Globus pallidus (tissue), 1 donor: Measurements from ENCODE around the gene EBPL.
"Not testable (repeated sequence)": the region's sequence is repeated elsewhere in the genome, so short reads cannot be mapped to it uniquely, and the experiment has no call there.

Experiments
- DNase-seq: peaks from one replicate; pipeline ENCODE4 v3.0.0-alpha.2; 2015; ENCODE audit warnings: low spot score

Gene EBPL

GRCh38 chr13:49690995-49691784 lies at the start of gene EBPL:
Gene EBPL, minus strand, starts transcription at chr13:49691486. Its CDS starts 62 bp downstream, at chr13:49691424.
- peak; percentile 82 for DNase-seq

DNA sequence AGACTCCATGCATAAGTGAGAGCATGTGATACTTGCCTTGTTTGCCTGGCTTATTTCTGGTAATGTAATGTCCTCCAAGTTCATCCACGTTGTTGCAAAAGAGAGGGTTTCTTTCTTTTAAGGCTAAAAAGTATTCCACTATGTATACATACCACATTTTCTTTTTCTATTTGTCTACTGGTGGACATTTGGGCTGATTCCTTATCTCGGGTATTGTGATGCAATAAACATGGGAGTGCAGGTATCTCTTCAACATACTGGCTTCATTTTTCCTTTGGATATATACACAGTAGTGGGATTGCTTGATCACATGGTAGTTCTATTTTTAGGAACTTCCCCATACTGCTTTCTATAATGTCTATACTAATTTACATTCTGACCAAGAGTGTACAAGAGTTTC lies 49.6 kb upstream of the EBPL start:
- DNase-seq = no peak

GRCh38 chr13:49739498-49740187 lies 48.4 kb upstream of the EBPL start:
- DNase-seq = no peak

DNA sequence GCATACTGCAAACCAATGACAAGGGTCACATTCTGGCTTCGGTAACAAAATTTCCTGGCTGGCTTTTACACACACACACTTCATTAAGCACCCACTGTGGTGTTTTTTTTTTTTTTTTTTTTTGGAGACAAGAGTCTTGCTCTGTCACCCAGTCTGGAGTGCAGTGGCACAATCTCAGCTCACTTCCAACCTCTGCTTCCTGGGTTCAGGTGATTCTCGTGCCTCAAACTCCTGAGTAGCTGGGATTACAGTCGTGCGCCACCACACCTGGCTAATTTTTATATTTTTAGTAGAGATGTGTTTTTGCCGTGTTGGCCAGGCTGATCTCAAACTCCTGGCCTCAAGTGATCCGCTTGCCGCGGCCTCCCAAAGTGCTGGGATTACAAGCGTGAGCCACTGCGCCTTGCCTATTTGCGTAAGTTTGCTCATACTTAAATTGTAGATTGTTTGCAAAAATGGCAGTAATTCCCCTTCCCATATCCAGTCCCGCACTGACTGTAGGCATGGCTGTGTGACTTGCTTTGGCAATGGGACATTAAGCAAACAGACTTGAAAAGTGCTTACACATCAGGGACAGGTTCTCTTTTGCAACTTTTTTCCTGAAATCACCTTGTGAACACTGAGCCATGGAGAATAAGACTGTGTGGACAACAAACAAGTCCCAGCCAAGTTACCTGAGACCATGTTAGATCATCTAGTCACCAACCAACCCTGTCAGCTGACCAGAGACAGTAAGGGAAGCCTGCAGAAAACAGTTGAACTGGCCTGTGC lies 42.1 kb upstream of the EBPL start:
- peak; percentile 1 for DNase-seq

GRCh38 chr13:49731766-49732165 lies 40.5 kb upstream of the EBPL start:
- DNase-seq = no peak

GRCh38 chr13:49716615-49717014 lies 25.3 kb upstream of the EBPL start:
- DNase-seq = no peak

DNA sequence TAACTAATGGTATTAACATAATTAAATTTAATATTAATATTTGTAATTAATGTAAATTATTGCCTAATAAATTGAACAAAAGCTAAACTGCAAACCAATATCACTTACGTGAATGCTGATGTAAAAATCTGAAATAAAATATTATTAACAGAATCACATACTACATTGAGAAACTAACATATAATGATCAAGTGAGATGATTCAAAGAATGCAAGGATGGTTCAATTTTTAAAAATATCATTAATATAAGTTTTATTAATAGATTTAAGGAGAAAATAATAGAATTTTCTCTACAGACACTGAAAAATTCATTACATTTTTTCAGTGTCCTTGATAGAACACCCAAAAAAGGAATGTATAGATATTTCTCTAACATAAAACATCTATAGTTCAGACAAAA lies 23.5 kb upstream of the EBPL start:
- no peak for DNase-seq

- no peak for DNase-seq
Observed at GRCh38 chr13:49711218-49711863, 20.1 kb upstream of the EBPL start.

DNA sequence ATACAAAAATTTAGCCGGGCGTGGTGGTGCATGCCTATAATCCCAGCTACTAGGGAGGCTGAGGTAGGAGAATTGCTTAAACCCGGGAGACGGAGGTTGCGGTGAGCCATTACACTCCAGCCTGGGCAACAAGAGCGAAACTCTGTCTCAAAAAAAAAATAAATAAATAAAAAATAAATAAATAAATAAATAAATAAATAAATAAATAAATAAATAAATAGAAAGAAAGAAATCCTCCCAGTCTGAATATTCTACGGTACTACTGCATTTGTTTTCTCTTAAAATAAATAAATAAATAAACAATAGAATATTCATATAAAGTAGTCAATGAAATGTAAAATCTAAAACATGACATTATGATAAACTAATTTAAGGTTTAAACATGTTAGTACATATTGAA lies 13.0 kb upstream of the EBPL start:
- DNase-seq = not testable (repeated sequence)

DNA sequence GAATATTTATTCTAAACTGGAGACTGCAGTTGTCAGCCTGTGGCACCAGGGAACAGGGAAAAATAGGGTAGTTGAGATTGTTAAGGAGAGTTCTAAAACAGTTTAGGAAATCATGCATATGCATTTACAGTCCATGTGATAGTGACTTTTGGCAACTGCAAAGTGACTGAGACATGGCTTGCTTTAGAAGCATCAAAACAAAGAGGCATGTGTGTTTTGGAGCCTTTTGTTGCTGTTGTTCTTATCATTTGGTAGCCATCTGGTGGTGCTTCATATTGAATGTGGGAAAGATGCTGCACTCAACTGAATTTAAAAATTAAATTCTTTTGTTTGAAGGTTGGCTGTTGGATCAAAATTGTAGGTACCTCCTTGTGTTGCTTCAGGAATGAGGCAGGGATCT lies 10.2 kb upstream of the EBPL start:
- peak; percentile 59 for DNase-seq

DNA sequence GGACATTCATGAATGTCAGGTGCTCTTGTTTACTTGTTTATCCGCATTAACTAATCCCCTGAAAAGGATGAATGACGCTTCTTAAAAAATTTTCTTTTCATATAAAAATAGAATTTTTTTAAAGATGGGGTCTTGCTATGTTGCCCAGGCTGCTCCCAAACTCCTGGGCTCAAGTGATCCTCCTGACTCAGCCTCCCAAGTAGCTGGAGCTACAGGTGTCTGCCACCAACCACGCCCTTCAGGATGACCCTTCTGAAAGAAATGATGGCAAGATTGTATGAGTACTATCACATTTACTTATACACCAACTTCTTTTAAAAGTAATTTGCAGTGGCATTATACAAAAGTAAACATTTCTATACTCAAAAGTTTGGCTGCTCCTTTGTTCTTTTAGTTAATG lies 6.2 kb upstream of the EBPL start:
- DNase-seq = no peak

GRCh38 chr13:49694446-49694845 lies 3.2 kb upstream of the EBPL start:
- no peak for DNase-seq

DNA sequence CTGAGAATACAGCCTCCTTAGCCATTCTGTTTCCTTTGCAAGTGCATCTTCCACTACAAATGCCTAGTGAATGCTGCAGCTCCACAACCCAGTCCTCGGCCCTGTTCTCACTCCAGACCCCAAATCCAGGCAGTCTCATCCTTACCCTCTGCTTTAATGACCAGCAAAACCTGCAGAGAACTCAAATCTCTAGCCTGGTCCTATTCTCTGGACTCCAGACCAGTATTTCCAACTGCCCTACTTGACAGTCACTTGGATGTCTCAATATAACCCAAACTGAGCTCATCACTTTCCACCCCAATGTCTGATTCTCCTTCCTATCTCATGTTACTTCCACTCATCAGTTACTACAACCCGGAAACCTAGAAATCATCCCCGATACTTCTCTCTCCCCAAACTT lies 2.6 kb upstream of the EBPL start:
- DNase-seq = no peak

DNA sequence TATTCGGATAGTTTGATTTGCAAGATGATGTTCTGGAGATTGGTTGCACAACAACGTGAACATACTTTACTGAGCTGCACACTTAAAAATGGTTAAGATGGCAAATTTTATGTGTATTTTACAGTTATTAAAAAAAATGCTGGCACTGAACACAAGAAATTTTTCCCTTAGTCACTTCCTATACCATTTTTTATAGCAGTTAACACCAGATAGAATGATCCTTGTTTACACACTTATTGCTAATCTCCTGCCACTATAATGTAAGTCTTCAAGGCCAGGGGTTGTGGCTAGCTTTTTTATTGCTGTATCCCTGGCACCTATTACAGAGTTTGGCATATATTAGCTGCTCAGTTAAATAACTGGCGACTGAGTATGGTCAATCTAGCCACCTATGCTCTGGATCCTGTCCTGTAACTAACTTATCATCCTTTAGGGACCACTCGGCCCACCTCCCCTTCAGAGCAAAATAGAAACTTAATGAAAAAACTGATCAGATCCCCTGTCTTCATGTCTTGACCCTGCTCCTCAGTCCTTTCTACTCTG lies 2.0 kb upstream of the EBPL start:
- DNase-seq = no peak

- DNase-seq = no peak
Observed at GRCh38 chr13:49690133-49690994, 922 bp downstream of the EBPL start.

DNA sequence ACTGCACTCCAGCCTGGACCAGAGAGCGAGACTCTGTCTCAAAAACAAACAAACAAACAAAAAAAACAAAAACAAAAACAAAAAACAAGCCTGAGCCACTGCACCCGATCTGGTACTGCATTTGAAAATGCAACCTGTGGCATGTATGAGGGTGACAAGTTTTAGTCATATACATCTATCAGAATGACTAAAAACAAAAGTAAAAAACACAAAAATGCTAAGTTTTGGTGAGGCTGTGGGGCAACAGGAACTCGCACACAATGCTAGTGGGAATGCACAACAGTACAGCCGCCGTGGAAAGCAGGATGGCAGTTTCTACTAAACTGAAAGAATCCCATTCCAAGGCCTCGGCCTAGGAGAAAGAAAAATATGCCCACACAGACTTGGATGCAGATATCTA lies 7.8 kb downstream of the EBPL start:
- DNase-seq = no peak

DNA sequence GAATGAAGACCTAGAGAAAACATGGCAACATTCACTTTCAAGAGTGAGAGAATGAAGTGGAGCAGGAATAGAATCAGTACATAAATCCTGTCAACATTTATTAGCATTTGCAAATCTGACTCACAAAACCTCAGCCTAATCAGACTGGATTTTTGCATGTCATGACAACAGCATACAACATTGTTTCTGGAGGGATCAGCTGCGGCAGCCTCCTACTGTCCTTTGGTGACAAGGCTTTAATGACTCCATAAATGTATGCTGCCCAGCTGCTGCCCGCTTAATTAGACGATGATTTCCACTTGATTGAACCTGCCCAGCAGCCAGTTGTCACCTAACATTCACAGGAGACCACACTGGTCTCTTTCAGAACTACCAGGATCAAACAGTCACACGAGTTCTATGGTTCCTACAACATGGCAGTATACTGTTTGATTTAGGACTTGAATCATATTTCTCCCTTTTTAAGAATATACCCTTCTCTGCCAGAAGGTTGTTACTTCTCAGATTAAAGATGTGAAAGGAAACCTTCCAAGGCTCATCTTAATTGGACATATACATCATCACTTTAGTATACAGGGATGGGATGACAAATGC lies 9.3 kb downstream of the EBPL start:
- DNase-seq = no peak

GRCh38 chr13:49679246-49679645 lies 12.0 kb downstream of the EBPL start:
- DNase-seq = no peak

DNA sequence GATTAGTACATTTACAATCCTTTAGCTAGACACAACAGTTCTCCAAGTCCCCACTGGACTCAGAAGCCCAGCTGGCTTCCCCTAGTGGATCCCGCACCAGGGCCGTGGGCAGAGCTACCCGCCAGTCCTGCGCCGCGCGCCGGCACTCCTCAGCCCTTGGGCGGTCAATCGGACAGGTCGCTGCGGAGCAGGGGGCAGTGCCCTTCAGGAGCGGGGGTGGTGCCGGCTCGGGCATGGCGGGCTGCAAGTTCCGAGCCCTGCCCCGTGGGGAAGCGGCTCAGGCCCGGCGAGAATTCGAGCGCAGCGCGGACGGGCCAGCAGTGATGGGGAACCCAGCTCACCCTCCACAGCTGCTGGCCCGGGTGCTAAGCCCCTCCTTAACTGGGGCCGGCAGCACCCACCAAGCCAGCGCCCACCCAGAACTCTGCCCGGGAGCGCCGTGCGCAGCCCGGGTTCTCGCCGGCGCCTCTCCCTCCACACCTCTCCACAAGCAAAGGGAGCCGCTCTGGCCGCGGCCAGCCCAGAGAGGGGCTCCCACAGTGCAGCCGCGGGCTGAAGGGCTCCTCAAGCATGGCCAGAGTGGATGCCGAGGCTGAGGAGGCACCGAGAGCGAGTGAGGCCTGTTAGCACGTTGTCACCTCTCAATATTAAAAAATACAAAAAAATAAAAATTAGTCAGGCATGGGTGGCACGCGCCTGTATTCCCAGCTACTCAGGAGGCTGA lies 12.9 kb downstream of the EBPL start:
- no peak for DNase-seq
